HCT116 (cell line): ENCODE results near the gene SPAG5. TPM values are rescaled to one million over a fixed set of nuclear protein-coding genes. Genes with fewer than 3 reads are reported as not detected.

Experiments
- ATAC-seq: fragments of 200-7000 bp; cut with Tn5 transposase; 2 replicates; pipeline ENCODE4 v1.9.1; 2020; ENCODE audit warnings: mild to moderate bottlenecking, moderate library complexity
- BruUV-seq: library from RNA; stranded (reverse); fragments of 400-500 nt; replicated peaks from 2 replicates; lab custom pipeline; 2021; lab: Mats Ljungman, UMichigan
- CTCF ChIA-PET: fragments of 300-600 bp; sonication (Branson Sonifier 250); formaldehyde crosslinking; loops from one replicate; lab custom pipeline; 2021; ENCODE audit warnings: antibody characterized with exemption; lab: Charles Lee
- POLR2A ChIA-PET: fragments of 300-600, 350-600 bp; sonication (Branson Sonifier 250); formaldehyde crosslinking; loops from one replicate; lab custom pipeline; 2021; ENCODE audit warnings: antibody characterized with exemption; lab: Charles Lee
- RAD21 ChIA-PET, 2 experiments: fragments of 300-600 bp; sonication (Branson Sonifier 250); formaldehyde crosslinking; loops; one replicate each; lab custom pipeline; 2023; ENCODE audit warnings: low total read pairs in 2 of 2; ENCODE audit not compliant: uncharacterized antibody in 2 of 2, unreplicated experiment in 2 of 2, low non-redundant PET in 1 of 2; lab: Charles Lee
- DNase-seq: peaks from one replicate; pipeline ENCODE4 v3.0.0-alpha.2; 2010; ENCODE audit warnings: low read depth, low spot score
- H2AFZ ChIP-seq: fragments of 200-600 bp; shearing (Covaris generic), sonication (generic); 2 replicates; pipeline ENCODE4 v1.6.1; 2017; ENCODE audit warnings: low read depth, mixed run types, mixed read lengths, antibody characterized with exemption, low read length; ENCODE audit not compliant: poor library complexity, severe bottlenecking
- H3K27ac ChIP-seq: 2 replicates; pipeline ENCODE4 v1.5.1; 2012; ENCODE audit warnings: low read depth, low read length
- H3K27me3 ChIP-seq: fragments of 200-600 bp; sonication (generic); 2 replicates; pipeline ENCODE4 v1.6.1; 2016; ENCODE audit warnings: mixed run types, low read length, mixed read lengths; ENCODE audit not compliant: insufficient read depth
- H3K36me3 ChIP-seq, 2 experiments: fragments of 200-500 bp in 1 of 2; fragments of 200-600 bp in 1 of 2; sonication (Bioruptor generic) in 1 of 2; sonication (generic) in 1 of 2; 2 replicates each; pipeline versions ENCODE4 v1.5.1 to v1.6.1; 2014 to 2016; ENCODE audit warnings: low read length in 2 of 2, inconsistent platforms in 1 of 2, mixed read lengths in 1 of 2, mixed run types in 1 of 2; ENCODE audit not compliant: insufficient read depth in 2 of 2, control insufficient read depth in 1 of 2
- H3K4me1 ChIP-seq, 2 experiments: fragments of 200-600 bp in 1 of 2; sonication (generic) in 1 of 2; 2 replicates each; pipeline versions ENCODE4 v1.5.1 to v1.6.1; 2012 to 2017; ENCODE audit warnings: low read length in 2 of 2, inconsistent platforms in 1 of 2, mild to moderate bottlenecking in 1 of 2, mixed read lengths in 1 of 2, mixed run types in 1 of 2, moderate library complexity in 1 of 2; ENCODE audit not compliant: insufficient read depth in 2 of 2, control insufficient read depth in 1 of 2
- H3K4me2 ChIP-seq: fragments of 200-600 bp; sonication (generic); 2 replicates; pipeline ENCODE4 v1.6.1; 2017; ENCODE audit warnings: mixed run types, low read length, mixed read lengths
- H3K4me3 ChIP-seq, 2 experiments: fragments of 200-600 bp in 1 of 2; sonication (generic) in 1 of 2; replicated peaks in 1 of 2; 2 replicates each; pipeline ENCODE4 v1.5.1; 2011 to 2016; ENCODE audit warnings: low read length in 2 of 2, control low read depth in 1 of 2, low read depth in 1 of 2, mild to moderate bottlenecking in 1 of 2, mixed read lengths in 1 of 2, mixed run types in 1 of 2
- H3K79me2 ChIP-seq: fragments of 200-600 bp; sonication (generic); 2 replicates; pipeline ENCODE4 v1.6.1; 2017; ENCODE audit warnings: mild to moderate bottlenecking, mixed run types, low read length, moderate library complexity, mixed read lengths; ENCODE audit not compliant: insufficient read depth
- H3K9ac ChIP-seq: fragments of 200-600 bp; sonication (generic); 2 replicates; pipeline ENCODE4 v1.6.1; 2016; ENCODE audit warnings: low read length, mixed read lengths
- H3K9me2 ChIP-seq: fragments of 200-600 bp; sonication (generic), shearing (Covaris generic); 2 replicates; pipeline ENCODE4 v1.6.1; 2017; ENCODE audit warnings: mixed run types, mild to moderate bottlenecking, moderate library complexity; ENCODE audit not compliant: insufficient read depth
- H3K9me3 ChIP-seq, 2 experiments: fragments of 200-500 bp in 1 of 2; fragments of 200-600 bp in 1 of 2; sonication (Bioruptor generic) in 1 of 2; sonication (generic) in 1 of 2; 2 replicates each; pipeline ENCODE4 v1.6.1; 2014 to 2017; ENCODE audit warnings: low read length in 2 of 2, mixed read lengths in 2 of 2, inconsistent platforms in 1 of 2, low read depth in 1 of 2, mild to moderate bottlenecking in 1 of 2, mixed run types in 1 of 2, moderate library complexity in 1 of 2; ENCODE audit not compliant: control insufficient read depth in 1 of 2, insufficient read depth in 1 of 2
- H4K20me1 ChIP-seq: fragments of 200-600 bp; sonication (generic), shearing (Covaris generic); 2 replicates; pipeline ENCODE4 v1.6.1; 2017; ENCODE audit warnings: mixed run types, mild to moderate bottlenecking, moderate library complexity; ENCODE audit not compliant: insufficient read depth
- EGR1 ChIP-seq: IDR thresholded peaks from 2 replicates; pipeline ENCODE4 v1.6.1; 2012; ENCODE audit warnings: low read depth
- EZH2 ChIP-seq: fragments of 200-600 bp; sonication (generic); IDR thresholded peaks from 2 replicates; pipeline ENCODE4 v1.6.1; 2017; ENCODE audit warnings: antibody characterized with exemption, mixed run types
- EZH2phosphoT487 ChIP-seq: fragments of 200-600 bp; IDR thresholded peaks from 2 replicates; pipeline ENCODE4 v1.6.1; 2018; ENCODE audit warnings: antibody characterized with exemption, borderline replicate concordance
- JUND ChIP-seq: IDR thresholded peaks from 2 replicates; pipeline ENCODE4 v1.6.1; 2012
- POLR2AphosphoS5 ChIP-seq: IDR thresholded peaks from 2 replicates; pipeline ENCODE4 v1.6.1; 2011; ENCODE audit warnings: mild to moderate bottlenecking, low read depth, low read length, moderate library complexity
- TCF7L2 ChIP-seq: IDR thresholded peaks from 2 replicates; pipeline ENCODE4 v1.7.0; 2011; ENCODE audit warnings: borderline replicate concordance, inconsistent platforms; ENCODE audit not compliant: insufficient read depth, insufficient read length; ENCODE audit errors: extremely low read depth
- YY1 ChIP-seq: IDR thresholded peaks from 2 replicates; pipeline ENCODE4 v1.6.1; 2011; ENCODE audit warnings: low read length, low read depth, moderate library complexity, mild to moderate bottlenecking; ENCODE audit not compliant: insufficient replicate concordance; ENCODE audit errors: extremely low read depth
- intact Hi-C: fragments of 100-400 bp; cut with micrococcal nuclease; formaldehyde crosslinking; loops from 2 replicates; pipeline ENCODE4 v1.10.0; 2022
- total RNA-seq: library from RNA; stranded (reverse); gene quantifications from one replicate; pipeline ENCODE4 v1.2.1, GENCODE V29; 2021; ENCODE audit not compliant: unreplicated experiment
- TF ChIP-seq, protein P1 (sequence below): IDR thresholded peaks from 2 replicates; pipeline ENCODE4 v1.6.1; 2012
- TF ChIP-seq, protein P2 (sequence below): IDR thresholded peaks from 2 replicates; pipeline ENCODE4 v1.6.1; 2011; ENCODE audit warnings: mild to moderate bottlenecking, low read length, moderate library complexity; ENCODE audit not compliant: insufficient replicate concordance; ENCODE audit errors: extremely low read depth
- TF ChIP-seq, protein P3 (sequence below), 3 experiments: fragments of 200-600 bp in 1 of 3; sonication (generic) in 1 of 3; IDR thresholded peaks in 2 of 3; conservative IDR thresholded peaks in 1 of 3; 2 replicates each; pipeline ENCODE4 v1.5.1; 2012 to 2017; ENCODE audit warnings: low read depth in 2 of 3, low read length in 2 of 3, antibody characterized with exemption in 1 of 3, borderline replicate concordance in 1 of 3, control low read depth in 1 of 3, mild to moderate bottlenecking in 1 of 3, mixed read lengths in 1 of 3, mixed run types in 1 of 3, moderate library complexity in 1 of 3; ENCODE audit not compliant: insufficient read depth in 1 of 3
- TF ChIP-seq, protein P4 (sequence below): IDR thresholded peaks from 2 replicates; pipeline ENCODE4 v1.6.1; 2012

Gene SPAG5
- total RNA-seq, 1 experiment from 2014 or later, result 94.9 TPM

DNA sequence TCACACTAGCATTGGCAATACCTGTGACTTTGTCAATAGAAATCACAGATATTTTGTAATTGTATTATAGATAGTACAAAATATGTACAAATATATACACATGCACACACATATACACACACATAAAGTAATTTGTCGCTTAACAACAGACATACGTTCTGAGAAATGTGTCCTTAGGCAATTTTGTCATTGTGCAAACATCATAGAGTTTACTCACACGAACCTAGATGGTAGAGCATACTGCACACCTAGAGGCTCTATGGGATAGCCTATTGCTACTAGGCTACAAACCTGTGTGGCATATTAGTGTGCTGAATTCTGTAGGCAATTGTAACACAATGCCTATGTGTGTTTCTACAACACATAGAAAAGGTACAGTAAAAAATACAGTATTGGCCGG is 57.4 kb downstream of the SPAG5 start:
- no peak overlapping the region for H3K4me3 ChIP-seq
- no peak overlapping the region for H3K27ac ChIP-seq
- H3K9me2 ChIP-seq, result no peaks in the 10 kb centered on the region
- H2AFZ ChIP-seq, result no peak overlapping the region
- CTCF ChIA-PET, result interaction anchor here (1.2 kb wide), 1 partner anchor 45 kb away, joined by 5 read pairs; no protein-coding TSS in a partner anchor
- no peaks in the 10 kb centered on the region for H4K20me1 ChIP-seq
- no peak overlapping the region for H3K9ac ChIP-seq
- intact Hi-C loops, result no loop called here
- H3K79me2 ChIP-seq, result no peaks in the 10 kb centered on the region
- RAD21 ChIA-PET, result interaction anchor here in 1 of 2 experiments (0.8 kb wide), 1 partner anchor 48 kb away, joined by 3 read pairs; no protein-coding TSS in a partner anchor
- no peak for TF ChIP-seq JUND
- TF ChIP-seq, protein P1, sequence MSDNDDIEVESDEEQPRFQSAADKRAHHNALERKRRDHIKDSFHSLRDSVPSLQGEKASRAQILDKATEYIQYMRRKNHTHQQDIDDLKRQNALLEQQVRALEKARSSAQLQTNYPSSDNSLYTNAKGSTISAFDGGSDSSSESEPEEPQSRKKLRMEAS, result no peak
- TF ChIP-seq, protein P2, sequence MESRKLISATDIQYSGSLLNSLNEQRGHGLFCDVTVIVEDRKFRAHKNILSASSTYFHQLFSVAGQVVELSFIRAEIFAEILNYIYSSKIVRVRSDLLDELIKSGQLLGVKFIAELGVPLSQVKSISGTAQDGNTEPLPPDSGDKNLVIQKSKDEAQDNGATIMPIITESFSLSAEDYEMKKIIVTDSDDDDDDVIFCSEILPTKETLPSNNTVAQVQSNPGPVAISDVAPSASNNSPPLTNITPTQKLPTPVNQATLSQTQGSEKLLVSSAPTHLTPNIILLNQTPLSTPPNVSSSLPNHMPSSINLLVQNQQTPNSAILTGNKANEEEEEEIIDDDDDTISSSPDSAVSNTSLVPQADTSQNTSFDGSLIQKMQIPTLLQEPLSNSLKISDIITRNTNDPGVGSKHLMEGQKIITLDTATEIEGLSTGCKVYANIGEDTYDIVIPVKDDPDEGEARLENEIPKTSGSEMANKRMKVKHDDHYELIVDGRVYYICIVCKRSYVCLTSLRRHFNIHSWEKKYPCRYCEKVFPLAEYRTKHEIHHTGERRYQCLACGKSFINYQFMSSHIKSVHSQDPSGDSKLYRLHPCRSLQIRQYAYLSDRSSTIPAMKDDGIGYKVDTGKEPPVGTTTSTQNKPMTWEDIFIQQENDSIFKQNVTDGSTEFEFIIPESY, result no peak
- no peak for TF ChIP-seq POLR2AphosphoS5
- TF ChIP-seq, protein P3, sequence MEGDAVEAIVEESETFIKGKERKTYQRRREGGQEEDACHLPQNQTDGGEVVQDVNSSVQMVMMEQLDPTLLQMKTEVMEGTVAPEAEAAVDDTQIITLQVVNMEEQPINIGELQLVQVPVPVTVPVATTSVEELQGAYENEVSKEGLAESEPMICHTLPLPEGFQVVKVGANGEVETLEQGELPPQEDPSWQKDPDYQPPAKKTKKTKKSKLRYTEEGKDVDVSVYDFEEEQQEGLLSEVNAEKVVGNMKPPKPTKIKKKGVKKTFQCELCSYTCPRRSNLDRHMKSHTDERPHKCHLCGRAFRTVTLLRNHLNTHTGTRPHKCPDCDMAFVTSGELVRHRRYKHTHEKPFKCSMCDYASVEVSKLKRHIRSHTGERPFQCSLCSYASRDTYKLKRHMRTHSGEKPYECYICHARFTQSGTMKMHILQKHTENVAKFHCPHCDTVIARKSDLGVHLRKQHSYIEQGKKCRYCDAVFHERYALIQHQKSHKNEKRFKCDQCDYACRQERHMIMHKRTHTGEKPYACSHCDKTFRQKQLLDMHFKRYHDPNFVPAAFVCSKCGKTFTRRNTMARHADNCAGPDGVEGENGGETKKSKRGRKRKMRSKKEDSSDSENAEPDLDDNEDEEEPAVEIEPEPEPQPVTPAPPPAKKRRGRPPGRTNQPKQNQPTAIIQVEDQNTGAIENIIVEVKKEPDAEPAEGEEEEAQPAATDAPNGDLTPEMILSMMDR (IDR thresholded peaks at IDR 0.05 in 2 of 3, conservative IDR thresholded peaks at IDR 0.05 in 1 of 3; ENCODE audit: borderline replicate concordance in 1 of 3, insufficient read depth in 1 of 3, low read depth in 2 of 3, low read length in 2 of 3), result no peak
- TF ChIP-seq, protein P4, sequence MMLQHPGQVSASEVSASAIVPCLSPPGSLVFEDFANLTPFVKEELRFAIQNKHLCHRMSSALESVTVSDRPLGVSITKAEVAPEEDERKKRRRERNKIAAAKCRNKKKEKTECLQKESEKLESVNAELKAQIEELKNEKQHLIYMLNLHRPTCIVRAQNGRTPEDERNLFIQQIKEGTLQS, result no peak
- no peak for TF ChIP-seq EGR1
- TF ChIP-seq YY1, result no peak
- no peak for TF ChIP-seq TCF7L2
- no peak for TF ChIP-seq EZH2phosphoT487
- TF ChIP-seq EZH2, result no peak
- ATAC-seq (no peak), DNase-seq (no peak)
- H3K9me3 ChIP-seq, result no peaks in the 10 kb centered on the region
- BruUV-seq, result no TSS peak
- POLR2A ChIA-PET, result no interaction called here
- H3K27me3 ChIP-seq, result no peaks in the 10 kb centered on the region
- no peaks in the 10 kb centered on the region for H3K36me3 ChIP-seq
- no peak overlapping the region for H3K4me2 ChIP-seq
- H3K4me1 ChIP-seq, result peaks cover 0 to 6% of the 10 kb centered on the region in 2 experiments; a peak in 1 of 4 replicates
